CD4-positive, alpha-beta T cell treated with Interleukin-21 for 1 hour (primary cell): ENCODE measurements around the gene CCDC85A.

Experiments
- DNase-seq: peaks from one replicate; pipeline ENCODE4 v3.0.0-alpha.2; 2020

CCDC85A gene

DNA sequence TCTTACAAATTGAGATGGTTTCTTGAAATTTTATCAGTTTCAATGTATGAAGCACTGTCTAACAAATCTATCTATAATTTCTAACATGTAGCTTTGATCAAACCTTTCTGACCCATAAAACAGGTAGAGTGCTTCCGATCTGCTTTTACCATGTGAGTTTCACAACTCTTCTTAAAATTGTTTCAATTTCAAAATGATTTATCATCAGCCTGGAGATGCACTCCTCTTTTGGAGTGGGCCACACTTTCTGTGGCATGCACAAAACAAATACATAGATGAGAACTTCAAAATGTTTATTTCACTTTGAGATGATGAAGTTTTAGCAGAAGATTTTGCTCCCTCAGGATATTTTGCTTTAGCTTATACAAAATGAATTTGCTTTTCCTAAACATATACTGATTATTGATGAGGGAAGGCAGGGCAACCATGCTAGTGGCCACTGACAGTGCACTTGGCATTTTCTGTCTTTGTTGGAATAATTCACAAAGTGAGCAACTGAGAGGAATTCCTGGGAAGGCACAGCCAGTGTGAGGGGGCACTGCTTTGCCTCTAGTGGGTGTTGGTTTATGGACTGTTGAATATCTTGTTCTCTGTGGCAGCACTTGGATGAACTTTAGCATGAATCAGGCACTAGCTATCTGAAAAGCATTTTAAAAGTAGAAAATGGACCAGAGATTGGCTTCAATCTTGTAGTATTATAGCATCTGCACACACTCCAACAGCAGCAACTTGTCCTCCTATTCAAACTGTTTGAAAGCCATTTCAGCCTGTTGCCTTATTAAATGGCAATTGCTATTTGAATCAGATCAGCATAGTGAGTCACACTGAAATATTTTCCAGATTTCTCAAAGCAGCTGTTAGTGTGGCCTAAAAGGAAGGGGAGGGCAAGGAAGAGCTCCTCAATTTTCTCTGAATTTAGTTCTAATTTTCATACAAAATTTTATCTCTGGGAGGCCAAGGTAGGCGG, 193.2 kb downstream of the CCDC85A start:
- no peak for DNase-seq

DNA sequence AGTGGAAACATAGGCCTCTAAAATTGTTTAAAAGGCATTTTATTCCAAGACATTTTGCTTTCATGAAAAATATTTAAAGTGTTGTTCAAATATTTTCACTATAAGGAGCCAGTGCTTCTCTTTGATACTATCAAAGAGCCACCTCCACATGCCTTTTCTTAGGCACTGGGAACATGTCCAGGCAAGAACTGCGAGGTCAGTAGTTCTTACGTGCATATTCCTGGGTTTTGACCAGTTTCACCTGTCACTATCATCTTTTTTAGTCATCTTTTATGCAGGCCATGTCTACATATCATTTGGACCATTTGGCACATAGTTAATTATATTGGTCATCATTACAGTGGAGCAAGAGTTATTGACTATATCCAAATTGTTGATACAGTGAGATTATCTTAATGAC, 195.3 kb downstream of the CCDC85A start:
- DNase-seq, result no peak

DNA sequence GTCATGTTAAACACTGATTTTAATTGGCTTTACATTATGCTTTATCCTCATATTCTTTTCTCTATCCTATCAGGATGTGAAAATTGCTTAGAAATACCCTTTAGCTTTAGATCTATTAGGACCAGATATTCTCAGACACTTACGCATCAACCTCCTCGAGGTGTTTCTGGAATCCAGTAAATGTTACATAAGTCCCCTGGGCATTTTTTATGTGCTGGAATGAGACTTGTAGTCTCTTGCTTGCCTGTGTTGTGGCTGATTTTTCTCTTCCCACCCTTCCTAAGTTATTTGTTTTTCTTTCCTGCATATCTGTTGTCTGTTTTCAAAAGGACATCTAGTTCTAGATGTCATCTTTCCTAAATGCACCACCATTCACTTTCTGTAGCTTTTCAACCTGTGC, 197.1 kb downstream of the CCDC85A start:
- DNase-seq, result no peak

DNA sequence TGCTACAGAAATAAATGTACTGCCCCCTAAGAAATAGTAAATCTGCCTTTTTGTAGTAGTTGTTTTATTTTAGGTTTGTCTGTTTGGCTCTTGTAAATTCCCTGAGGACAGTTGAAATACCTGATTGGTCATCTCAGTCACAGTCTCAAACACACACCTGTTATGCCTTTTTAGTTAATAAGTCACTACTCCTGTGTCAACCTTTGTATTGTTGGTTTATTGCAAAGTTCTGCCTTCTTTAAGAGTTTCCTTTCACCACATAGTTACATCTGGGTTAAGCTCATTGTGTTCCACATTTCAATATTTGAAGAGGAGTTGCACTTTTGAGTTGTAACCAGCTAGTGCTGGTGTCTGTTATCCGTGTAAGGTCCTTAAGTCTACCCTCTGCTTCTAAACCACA, 198.7 kb downstream of the CCDC85A start:
- no peak for DNase-seq

DNA sequence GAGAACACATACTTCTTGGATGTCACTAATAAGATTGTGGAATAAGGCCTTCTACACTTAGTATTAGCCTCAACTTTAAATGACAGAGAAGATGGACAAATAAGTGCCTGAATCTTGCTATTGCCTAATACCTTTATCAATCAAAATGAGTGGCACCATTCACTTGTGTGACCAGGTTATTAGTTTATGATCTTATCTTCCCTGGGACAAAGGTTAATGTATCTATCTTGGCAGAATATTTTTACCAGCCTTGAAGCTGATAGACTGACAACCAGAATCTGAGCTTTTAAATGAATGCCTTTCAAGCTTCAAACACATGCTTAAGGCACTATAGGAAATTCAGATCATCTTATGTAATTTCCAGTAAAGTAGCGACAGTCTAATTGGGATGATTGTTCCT, 202.9 kb downstream of the CCDC85A start:
- no peak for DNase-seq

DNA sequence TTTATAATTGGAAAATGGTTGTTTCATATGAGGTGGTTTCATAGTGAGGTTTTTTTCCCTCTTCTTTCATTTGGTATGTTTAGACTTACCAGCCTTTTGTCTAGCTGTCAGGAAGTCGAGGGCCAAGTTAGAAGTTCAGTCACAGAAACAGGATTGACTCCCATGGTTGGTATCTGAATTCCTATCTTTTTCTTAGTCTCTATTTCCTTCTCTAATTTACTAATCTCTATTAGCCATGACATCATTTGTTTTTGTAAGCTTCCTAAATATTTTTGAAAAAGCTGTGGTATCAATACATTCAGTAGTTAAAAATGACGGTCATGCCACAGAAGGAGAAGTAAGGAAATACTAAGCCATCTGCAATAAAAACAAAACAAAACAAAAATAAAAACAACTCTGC, 206.9 kb downstream of the CCDC85A start:
- DNase-seq, result no peak

DNA sequence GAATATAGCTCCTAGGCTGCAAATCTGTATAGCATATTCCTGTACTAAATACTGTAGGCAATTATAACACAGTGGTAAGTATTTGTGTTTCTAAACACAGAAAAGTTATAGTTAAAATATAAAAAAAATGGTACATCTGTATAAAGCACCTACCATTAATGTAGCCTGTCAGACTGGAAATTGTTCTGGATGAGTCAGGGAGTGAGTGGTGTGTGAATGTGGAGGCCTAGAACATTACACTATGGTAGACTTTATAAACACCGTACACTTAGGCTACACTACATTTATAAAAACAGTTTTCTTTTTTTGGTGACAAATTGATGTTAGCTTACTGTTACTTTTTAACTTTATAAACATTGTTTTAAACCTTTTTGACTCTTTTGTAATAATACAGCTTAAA, 226.3 kb downstream of the CCDC85A start:
- no peak for DNase-seq

DNA sequence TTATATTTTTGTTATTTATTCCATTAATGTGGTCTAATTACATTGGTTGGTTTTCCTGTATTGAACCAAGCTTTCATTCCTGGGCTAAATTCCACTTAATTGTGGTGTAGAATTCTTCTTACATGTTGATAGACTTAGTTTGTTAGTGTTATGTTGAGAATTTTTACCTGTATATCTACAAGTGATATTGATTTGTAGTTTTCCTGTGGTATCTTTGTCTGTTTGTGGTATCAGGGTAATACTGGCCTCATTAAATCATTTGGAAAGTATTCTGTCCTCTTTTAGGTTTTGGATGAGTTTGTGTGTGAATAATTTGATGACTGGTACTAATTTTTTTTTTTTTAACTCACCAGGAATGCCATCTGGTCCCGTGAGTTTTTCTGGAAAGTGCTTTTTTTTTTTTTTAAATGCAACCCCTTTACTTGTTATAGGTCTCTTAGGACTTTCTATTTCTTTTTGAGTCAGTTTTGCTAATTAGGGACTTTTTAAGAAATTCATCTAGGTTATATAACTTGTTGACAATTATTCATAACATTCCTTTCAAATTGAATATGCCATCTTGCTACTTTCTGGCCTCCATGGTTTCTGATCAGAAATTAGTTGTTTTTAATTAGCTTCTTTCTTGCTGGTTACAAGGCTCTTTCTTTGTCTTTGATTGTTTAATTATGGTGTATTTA, 232.8 kb downstream of the CCDC85A start:
- DNase-seq, result no peak
